GM19467 (cell line): ENCODE results near the gene SMNDC1.
"Not testable (repeated sequence)": the region's sequence is repeated elsewhere in the genome, so short reads cannot be mapped to it uniquely, and the experiment has no call there.

Experiments used
- ATAC-seq: cut with Tn5 transposase; IDR thresholded peaks from one replicate; pipeline ENCODE4 v1.9.1; 2021; ENCODE audit warnings: mild to moderate bottlenecking, moderate library complexity; ENCODE audit not compliant: unreplicated experiment

The SMNDC1 gene

DNA sequence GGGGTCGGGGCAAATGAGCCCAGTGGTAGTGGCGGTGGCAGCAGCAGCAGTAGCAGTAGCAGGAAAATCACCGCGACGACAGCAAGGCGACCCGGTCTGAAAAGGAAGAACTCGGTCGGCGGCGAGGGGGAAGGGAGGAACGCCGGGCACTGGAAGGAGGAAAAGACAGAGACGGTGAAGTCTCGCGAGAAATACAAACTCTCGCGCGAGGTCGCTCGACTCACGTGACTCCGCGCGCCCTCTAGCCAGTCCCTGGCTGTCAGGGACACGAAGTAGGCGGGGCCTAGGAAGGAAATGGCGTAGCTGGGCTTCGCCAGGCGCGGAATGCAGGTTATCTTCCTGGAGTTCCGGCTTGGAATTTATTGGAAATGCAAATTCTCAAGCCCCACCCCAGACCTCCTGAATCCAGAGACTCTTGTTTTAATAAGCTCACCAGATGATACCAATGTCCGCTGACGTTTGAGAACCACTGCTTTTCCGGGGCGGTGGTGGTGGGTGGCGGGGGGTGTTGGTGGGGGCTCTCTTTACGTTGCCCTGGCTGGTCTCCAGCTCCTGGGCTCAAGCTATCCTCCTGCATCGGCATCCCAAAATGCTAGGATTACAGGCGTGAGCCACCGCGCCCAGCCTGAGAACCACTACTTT, at the start of gene SMNDC1:
SMNDC1 (minus strand) TSS at position 141 of the 642 bp plus-strand sequence. CDS start 1,333 bp downstream, outside the sequence.
- ATAC-seq: peak; percentile 88

DNA sequence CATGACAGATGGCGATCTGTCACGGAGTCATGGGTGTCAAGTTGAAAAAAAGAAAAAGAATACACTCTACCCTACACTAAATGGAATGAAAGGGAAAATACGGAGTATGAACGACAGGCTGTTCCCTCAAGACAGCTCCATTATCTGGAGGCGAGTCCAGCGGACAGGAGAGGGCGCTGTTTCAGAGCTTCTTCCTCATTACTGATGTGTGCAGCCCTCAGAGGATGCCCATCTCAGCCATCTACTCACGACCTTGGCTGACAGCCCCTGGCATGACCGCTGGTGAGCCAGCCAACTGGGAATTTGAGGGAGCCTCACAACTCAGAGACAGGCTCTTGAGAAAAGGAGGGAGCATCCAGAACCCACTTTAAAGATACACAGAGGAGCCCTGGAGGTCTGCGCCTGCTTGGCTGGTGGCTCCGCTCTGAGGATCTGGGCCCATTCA, 49.6 kb upstream of the SMNDC1 start:
- ATAC-seq: peak; percentile 19

DNA sequence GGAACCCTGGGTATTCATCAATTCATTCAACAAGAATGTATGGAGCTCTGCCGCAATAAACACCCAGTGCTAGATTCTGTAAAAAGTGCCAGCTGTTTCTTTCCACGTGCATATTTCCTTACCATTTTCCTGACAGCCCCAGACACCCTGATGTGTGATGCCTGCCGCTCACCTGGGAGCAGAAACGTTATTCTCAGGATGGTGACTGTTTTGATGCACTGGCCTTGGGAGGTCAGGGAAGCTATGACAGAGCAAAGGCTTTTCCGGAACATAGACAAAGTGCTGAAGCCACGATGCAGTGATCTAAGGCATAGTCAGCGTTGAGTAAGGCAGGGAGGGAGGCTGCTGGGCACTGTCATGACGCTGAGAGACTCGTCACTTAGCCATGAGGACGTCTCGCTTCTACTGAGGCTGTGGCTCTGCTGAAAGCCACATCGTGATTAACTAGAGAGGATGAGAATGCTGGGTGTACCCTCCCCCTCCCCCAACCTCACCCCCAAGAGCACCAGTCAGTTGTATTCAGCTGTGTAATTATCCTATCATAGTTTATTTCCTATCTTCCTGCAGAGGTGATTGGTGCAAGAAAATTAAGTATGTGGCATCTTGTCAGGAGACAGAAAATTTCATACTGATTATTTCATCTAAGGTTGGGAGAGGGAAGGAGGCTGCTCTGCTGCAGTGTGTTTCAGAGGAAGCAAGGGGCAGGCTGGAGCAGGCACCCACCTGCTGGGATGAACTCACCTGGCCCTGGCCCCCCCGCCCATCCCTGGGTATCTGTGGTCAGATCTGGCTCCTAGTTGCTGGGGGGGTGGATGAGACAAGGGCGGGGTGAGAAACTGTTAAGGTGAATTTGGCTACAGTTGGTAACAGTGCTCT, 48.8 kb upstream of the SMNDC1 start:
- ATAC-seq: no peak

DNA sequence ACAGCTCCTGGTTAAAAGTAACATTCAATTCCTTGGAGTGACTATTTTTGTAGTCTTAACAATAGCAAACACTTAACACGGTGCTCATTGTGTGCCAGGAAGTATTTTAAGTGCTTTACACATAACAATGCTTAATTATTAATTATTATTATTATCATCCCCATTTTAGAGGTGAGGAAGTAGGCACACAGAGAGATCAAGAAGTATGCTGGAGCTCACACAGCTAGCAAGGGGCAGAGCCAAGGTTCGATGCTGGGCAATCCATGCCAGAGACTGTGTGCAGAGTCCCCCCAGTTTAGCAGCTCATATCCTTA, 48.2 kb upstream of the SMNDC1 start:
- no peak for ATAC-seq

DNA sequence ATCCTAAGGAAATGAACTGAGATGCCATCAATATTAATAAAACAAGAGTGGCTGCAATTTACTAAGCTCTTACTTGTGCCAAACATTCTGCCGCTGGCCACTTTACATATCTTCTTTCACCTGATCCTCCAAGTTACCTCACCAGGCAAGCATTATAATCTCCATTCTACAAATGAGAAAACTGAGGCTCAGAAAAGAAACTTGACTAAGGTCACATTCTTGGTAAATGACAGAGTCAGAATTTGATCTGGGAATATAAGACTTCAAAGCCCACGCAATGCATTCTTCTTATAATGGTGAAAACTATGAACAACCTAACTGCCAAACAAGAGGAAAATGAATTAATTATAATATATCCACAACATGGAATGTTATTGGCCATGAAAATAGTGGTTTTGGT, 46.1 kb upstream of the SMNDC1 start:
- no peak for ATAC-seq

DNA sequence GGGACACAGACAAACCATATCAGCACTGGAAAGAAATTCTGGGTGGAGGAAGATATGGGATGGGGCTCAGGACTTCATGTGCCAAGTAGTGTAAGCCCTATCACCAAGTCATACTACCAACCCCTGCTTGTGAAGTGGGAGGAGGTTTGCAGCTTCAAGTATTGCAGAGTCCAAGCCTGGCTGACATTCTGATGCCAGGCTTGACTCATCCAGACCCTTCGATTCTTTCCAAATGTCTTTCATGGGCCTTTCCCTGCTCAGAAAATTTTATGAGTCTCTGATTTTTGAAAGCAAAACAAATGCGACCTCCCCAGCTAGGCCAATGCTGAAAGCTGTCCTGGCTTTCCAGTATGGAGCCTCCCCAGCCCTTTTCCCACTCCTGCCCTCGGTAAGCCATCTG, 45.1 kb upstream of the SMNDC1 start:
- no peak for ATAC-seq

DNA sequence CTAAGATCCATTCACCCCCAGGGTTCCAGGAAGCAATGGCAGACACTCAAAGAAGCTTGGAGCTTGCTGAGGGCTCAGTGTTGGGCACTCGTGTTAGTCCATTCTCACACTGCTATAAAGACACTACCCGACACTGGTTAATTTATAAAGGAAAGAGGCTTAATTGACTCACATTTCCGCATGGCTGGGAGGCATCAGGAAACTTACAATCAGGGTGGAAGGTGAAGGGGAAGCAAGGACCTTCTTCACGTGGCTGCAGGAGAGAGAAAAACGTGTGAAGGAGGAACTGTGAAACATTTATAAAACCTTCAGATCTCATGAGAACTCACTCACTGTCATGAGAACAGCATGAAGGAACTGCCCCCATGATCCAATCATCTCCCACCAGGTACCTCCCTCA, 44.7 kb upstream of the SMNDC1 start:
- ATAC-seq: no peak

DNA sequence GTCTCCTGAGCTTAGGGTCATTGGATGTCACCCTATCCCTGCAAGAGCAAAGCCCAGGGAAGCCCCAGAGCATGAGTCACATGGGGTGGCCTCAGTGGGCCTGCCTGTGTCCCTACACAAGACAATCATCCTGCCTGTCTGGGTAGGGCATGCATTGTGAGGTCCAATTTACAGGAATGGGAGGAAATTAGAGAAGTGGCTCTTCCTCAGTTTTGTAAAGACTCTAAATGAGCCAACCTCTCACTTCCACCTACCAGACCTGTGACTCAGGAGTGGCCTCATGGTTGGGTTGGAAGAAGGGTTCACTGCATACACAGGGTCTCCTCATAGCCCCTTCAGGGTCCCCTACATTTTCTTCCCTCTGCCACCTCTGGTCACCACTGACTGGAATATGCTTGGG, 43.6 kb upstream of the SMNDC1 start:
- ATAC-seq: no peak

DNA sequence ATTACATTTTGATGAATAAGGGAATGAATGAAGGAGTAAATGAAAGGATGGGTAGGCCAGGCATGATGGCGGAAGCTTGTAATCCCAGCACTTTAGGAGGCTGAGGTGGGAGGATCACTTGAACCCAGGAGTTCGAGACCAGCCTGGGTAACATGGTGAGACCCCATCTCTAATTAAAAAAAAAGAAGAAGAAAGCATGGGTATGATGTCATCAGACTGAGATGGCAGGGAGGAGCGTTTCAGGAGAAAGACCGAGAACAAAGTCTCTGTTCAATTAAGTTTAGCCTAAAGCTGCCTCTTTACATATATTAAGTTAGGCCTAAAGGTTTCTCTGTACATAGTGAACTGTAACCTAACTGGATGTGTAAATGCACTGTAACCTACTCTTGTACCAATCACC, 42.2 kb upstream of the SMNDC1 start:
- no peak for ATAC-seq

DNA sequence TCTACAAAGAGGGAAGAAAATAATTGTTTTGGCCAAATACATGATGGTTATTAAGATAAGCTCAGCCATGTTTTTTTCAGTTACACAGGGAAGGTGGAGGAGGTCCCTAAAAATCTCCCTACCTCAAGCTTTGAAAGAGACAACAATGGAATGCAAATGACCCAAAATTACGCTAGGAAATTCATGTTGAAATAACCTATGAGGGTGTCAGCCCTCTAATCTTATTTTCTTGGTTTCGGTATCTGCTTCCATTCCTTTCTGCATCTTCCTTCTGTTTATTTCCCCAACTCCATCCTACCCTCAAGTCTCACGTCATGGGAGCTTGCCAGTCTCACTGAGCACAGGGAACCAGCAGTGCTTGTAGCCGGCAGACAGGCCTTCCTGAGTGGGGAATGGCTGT, 40.6 kb upstream of the SMNDC1 start:
- no peak for ATAC-seq

DNA sequence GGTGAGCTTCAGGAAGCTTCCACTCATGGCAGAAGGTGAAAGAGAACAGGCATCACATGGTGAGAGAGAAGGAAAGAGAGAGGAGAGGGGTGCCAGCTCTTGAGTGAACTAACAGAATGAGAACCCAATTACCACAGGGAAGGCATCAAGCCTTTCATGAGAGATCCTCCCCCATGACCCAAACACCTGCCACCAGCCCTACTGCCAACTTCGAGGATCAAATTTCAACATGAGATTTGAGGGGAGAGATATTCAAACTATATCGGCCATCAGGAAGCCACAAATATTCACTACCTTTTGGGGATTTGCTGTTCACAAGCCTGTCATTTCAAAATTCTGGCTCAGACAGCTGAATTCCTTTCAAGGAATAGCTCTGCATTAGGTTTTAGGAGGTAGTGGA, 39.9 kb upstream of the SMNDC1 start:
- ATAC-seq: no peak

DNA sequence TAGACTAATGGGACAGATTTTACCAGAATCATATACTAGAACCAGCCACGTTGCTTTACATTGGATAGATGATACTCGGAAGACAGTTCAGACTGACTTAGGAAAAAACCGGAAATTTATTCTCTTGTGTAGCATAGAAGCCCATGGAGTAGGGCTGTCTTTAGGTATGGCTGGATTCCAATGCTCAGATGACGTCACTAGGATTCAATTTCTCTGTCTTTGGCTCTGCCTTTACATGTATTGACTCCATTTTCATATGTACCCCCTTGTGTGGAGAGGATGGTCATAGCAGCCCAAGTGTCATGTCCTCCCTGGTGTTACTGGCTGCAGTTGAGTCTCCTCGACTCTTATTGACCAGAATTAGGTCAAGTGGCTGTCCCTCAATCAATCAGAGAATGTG, 39.2 kb upstream of the SMNDC1 start:
- ATAC-seq: no peak

DNA sequence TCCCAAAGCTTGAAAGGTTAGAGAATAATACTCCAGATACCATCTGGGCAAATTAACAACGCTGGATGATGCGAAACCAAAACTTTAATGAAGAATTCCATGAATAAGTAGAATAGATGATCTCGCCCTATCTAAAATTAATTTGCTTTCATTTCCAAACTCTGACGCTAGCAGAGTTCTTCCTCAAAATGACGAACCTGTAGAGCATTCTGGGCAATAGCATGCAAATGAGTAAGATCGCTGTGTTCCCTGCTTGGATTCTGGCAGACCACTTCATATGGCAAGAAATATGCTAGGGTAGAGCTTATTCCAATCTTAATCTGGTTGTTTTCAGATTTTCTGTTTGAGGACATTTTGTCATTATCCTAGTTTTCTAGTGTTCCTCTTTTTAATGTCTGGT, 36.1 kb upstream of the SMNDC1 start:
- ATAC-seq: no peak

DNA sequence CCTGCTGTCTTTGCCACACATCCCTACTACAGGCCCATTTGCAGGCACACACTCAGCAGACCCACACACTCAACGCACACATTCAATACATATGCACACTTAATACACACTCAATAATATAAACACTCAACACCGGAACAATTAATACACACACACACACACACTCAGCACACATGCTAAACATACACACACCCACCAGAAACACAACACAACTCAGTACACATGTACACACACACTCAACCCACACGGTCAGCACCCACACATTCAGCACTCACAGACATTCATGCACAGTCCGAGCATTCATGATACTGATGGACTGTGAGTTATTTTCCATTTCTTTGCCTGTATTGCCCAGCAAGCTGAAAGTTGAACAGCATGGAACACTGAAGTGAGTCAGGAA, 35.4 kb upstream of the SMNDC1 start:
- ATAC-seq: no peak

DNA sequence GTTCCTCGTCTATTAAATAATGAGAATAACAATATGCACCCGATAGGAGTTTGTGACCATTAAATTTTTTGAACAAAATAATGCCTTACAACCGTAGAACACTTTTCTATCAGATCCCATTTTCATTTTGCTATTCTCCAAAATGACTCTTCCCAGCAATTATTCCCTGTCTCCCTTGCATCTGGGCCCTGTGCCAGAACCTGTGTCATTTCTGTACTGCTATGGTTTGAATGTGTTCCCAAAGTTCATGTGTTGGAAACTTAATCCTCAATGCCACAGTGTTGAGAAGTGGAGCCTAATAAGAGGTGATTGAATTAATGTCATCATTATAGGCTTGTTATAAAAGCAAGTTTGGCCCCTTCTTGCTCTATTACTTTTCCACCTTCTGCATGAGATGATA, 33.2 kb upstream of the SMNDC1 start:
- ATAC-seq: no peak

DNA sequence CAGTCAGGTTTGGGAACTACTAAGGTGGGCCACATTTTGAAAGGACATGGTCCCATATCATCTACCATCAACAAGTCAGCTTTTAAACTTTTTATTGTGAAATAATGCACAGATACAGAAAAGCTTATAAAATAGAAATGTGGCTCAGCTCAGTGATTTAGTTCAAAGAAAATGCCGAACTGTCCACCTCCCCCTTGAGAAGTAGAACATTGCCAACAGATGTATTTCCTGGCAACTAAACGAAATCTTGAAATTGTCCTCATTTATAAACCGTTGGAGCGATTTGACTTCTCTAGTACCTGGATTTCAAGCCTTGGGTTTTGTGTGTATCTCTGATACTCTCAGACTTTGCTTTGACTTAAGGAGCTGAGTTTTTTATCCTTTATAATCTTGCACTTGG, 32.7 kb upstream of the SMNDC1 start:
- ATAC-seq: no peak

DNA sequence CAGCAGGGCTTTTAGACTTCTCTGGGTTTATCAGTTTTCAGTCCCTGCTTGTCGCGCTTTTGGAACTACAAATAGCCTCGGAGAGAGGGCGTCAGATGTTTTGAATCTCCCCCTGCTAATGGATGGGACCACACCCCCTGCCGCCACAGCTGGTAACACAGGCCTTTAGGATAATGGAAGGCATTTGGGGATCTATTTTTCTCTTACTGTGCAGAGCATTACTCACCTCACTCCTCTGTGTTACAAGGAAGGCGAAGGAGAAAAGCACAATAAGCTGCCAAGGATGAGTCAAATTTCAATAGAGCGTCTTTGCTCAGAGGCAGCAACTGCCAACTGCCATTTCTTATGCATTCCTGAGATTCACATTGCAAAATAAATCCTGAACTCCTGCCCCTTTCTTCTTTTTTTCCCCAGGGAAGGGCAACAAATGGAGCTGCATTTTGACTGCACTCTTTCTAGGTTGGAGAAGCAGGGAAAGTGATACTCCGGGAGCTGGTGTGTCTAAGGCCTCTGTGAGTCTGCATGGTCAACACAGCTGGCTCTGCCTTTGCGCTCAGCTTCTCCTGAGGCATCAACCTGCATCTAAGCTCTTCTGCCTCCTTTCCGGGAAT, 31.5 kb upstream of the SMNDC1 start:
- no peak for ATAC-seq

DNA sequence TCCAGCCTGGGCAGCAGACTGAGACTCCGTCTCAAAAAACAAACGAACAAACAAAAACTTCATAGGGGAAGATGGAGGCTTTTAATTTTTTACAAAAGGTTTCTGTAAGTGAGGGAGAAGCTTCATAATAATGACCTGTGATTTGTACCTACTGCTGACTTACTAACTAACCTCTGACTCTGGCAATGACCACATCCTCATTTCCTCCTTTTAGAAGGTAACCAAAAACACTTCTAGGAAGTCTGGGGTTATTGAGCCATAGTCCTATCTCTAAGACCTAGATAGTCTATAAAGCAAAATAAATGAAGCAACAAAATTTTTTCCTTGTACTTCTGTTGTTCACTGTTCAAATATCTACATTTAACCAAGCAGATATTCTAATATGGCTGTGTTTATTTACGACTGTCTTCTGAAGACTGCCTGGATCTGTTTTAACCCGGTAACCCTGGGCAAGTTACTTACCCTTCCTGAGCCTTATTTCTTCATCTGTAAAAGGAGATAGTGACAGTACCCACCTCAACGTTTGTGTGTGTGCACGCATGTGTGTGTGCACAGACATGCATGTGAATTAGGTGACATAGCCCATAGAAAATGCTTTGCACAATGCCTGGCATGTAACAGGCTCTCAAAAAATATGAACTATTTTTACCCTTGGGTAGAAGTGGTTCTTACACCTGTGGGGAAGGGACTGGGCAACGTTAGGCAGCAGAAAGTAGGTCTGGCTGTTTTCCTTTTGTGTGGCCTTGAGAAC, 30.8 kb upstream of the SMNDC1 start:
- ATAC-seq: no peak

DNA sequence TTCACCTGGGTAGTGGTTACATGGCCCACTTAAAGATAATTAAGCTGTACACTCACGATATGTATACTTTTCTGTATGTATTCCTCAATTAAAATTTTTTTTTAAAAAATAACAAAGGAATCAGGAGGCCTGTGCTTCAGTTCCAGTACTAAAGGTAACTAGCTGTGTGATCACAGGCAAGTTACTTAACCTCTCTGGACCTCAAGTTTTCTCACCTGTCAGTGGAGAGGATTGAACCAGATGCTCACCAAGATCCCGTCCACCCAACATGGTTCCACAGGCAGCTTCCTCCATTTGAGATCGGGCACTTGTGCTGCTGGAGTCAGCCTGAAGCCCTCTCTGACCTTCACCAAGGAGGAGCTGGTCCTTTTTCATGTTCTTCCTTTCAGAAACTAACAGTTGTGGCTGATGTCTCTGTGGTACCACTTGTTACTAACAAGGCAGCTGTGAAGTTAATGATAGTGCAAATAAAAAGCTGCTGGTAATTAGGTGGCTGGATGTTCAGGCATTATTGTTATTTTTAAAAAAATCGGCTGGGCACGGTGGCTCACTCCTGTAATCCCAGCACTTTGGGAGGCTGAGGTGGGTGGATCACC, 29.4 kb upstream of the SMNDC1 start:
- ATAC-seq: no peak

DNA sequence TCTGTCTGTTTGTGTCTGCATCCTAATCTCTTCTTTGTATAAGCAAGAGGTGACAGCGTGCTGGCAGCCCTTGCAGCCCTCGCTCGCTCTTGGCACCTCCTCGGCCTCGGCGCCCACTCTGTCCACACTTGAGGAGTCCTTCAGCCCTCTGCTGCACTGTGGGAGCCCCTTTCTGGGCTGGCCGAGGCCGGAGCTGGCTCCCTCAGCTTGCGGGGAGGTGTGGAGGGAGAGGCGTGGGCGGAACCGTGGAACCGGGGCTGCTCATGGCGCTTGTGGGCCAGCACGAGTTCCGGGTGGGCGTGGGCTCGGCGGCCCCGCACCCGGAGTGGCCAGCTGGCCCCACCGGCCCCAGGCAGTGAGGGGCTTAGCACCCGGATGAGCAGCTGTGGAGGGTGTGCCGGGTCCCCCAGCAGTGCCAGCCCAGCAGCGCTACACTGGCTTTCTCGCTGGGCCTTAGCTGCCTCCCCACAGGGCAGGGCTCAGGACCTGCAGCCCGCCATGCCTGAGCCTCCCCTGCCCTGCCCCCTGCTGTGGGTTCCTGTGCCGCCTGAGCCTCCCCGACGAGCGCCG, 26.6 kb upstream of the SMNDC1 start:
- ATAC-seq: not testable (repeated sequence)

DNA sequence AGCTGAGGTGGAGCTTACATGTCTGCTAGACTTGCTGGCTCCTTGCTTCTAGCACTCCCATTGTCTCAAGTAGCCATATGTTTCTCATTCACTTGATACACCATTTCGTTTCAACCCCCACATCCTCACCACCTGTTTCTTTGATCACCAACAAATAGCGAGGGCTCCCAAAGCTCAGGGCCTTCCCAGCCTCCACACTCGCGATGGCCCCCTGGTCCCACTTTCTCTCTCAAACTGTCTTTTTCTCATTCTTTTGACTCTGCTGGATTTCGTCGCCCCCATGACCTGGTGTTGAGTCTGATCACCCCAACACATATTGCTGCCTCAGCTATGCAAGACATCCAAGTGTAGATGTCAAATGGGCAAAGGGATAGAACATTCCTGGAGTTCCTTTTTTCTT, 26.0 kb upstream of the SMNDC1 start:
- ATAC-seq: no peak
